MCF 10A (cell line): Measurements from ENCODE around the gene DENND11. TPM values are rescaled to one million over a fixed set of nuclear protein-coding genes. Genes with fewer than 3 reads are reported as not detected.

Source experiments
- BruUV-seq: library from RNA; stranded (reverse); fragments of 400-500 nt; replicated peaks from 2 replicates; lab custom pipeline; 2021; lab: Mats Ljungman, UMichigan
- CTCF ChIA-PET: fragments of 300-600 bp; sonication (Branson Sonifier 250); formaldehyde crosslinking; extraction: SDS; loops from one replicate; lab custom pipeline; 2021; ENCODE audit warnings: antibody characterized with exemption, inconsistent platforms; lab: Yijun Ruan, JAX
- POLR2A ChIA-PET: fragments of 300-600, 350-650 bp; sonication (Branson Sonifier 250); formaldehyde crosslinking; extraction: SDS; loops from one replicate; lab custom pipeline; 2020; ENCODE audit warnings: antibody characterized with exemption, inconsistent platforms; lab: Yijun Ruan, JAX
- DNase-seq: peaks from one replicate; pipeline ENCODE4 v3.0.0-alpha.2; 2018; ENCODE audit not compliant: unreplicated experiment
- H3K27ac Mint-ChIP-seq: one replicate; pipeline ENCODE4 v1.8.0; 2022; ENCODE audit warnings: mild to moderate bottlenecking, low read depth, mixed read lengths; ENCODE audit not compliant: unreplicated experiment
- H3K27me3 Mint-ChIP-seq: one replicate; pipeline ENCODE4 v1.8.0; 2022; ENCODE audit warnings: mixed read lengths; ENCODE audit not compliant: insufficient read depth, unreplicated experiment
- H3K36me3 Mint-ChIP-seq: one replicate; pipeline ENCODE4 v1.8.0; 2022; ENCODE audit warnings: mild to moderate bottlenecking, moderate library complexity, mixed read lengths; ENCODE audit not compliant: insufficient read depth, unreplicated experiment
- H3K4me1 Mint-ChIP-seq: one replicate; pipeline ENCODE4 v1.8.0; 2022; ENCODE audit warnings: mixed read lengths; ENCODE audit not compliant: insufficient read depth, unreplicated experiment
- H3K4me3 Mint-ChIP-seq: one replicate; pipeline ENCODE4 v1.8.0; 2022; ENCODE audit warnings: mild to moderate bottlenecking, moderate library complexity, mixed read lengths; ENCODE audit not compliant: unreplicated experiment
- H3K9me3 Mint-ChIP-seq: one replicate; pipeline ENCODE4 v1.8.0; 2022; ENCODE audit warnings: mixed read lengths; ENCODE audit not compliant: unreplicated experiment
- intact Hi-C: fragments of 100-400 bp; cut with micrococcal nuclease; formaldehyde crosslinking; loops from 2 replicates; pipeline ENCODE4 v1.14.1; 2022
- total RNA-seq: library from RNA; stranded (reverse); gene quantifications from 2 replicates; pipeline ENCODE4 v1.2.3, GENCODE V29; 2022
- TF ChIP-seq, protein P1 (sequence below): fragments of 200-600 bp; IDR thresholded peaks from one replicate; pipeline ENCODE4 v1.8.0; 2022; ENCODE audit warnings: antibody characterized with exemption, mild to moderate bottlenecking; ENCODE audit not compliant: unreplicated experiment

Gene DENND11
- total RNA-seq, 1 experiment from 2014 or later, result 8.4 TPM

DNA sequence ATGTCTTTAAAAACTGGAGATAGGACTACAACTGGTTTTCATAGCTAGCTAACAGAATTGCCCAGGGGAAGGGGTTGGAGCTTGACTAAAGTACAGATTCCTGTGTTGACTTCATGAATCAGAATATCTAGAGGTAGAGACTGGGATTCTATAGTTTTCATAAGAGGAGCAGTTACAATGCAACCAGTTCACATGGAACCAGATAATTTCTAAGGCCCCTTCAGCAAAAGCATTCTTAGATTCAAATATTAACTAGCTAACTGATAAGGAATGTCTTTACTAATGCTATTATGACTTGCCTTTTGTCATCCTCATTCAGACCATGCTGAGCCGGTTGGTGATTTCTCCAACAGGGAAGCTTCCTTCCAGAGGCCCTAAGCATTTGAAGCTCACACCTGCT lies 11.9 kb upstream of the DENND11 start:
- BruUV-seq, result no TSS peak
- no peaks in the 10 kb centered on the region for H3K4me1 Mint-ChIP-seq
- CTCF ChIA-PET, result interaction anchor here (0.7 to 1.9 kb wide), 3 partner anchors 9 to 70 kb away, joined by 3 to 4 read pairs (median 3); no protein-coding TSS in a partner anchor
- no peak overlapping the region for H3K27ac Mint-ChIP-seq
- no peaks in the 10 kb centered on the region for H3K9me3 Mint-ChIP-seq
- H3K36me3 Mint-ChIP-seq, result no peaks in the 10 kb centered on the region
- H3K4me3 Mint-ChIP-seq, result no peak overlapping the region
- no peaks in the 10 kb centered on the region for H3K27me3 Mint-ChIP-seq
- intact Hi-C loops, result no loop called here
- no peak for DNase-seq
- TF ChIP-seq, protein P1, sequence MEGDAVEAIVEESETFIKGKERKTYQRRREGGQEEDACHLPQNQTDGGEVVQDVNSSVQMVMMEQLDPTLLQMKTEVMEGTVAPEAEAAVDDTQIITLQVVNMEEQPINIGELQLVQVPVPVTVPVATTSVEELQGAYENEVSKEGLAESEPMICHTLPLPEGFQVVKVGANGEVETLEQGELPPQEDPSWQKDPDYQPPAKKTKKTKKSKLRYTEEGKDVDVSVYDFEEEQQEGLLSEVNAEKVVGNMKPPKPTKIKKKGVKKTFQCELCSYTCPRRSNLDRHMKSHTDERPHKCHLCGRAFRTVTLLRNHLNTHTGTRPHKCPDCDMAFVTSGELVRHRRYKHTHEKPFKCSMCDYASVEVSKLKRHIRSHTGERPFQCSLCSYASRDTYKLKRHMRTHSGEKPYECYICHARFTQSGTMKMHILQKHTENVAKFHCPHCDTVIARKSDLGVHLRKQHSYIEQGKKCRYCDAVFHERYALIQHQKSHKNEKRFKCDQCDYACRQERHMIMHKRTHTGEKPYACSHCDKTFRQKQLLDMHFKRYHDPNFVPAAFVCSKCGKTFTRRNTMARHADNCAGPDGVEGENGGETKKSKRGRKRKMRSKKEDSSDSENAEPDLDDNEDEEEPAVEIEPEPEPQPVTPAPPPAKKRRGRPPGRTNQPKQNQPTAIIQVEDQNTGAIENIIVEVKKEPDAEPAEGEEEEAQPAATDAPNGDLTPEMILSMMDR, result no peak
- POLR2A ChIA-PET, result interaction anchor here (0.8 kb wide), 1 partner anchor 11 kb away, joined by 3 read pairs; no protein-coding TSS in a partner anchor

DNA sequence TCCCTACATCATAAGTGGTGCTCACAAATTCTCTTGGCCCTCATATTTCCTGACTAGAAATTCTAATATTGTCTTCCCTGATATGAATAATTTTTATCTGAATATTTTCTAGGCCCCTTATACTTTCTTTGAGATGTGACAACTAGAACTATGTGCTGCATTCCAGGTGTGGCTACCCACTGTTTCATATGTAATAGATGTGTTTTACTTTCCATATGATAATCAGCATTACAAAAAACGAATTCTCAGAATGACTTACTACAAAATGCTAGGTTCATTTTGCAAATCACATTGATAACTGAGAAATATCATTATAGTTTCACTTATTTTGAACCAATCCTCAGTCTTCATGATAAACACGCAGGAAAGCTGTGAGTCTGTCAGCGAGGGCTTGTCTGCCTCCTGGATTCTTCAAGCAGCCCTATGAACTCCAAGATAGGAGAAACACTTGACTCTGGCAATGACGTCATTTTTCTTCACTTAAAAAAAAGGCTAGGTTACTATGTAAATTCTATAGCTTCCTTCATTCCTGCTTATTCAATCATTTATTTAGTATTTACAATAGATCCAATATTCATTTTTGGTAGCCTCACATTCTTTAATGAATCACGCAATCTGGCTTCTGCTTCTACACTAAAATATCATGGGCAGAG lies 10.8 kb upstream of the DENND11 start:
- Mint-ChIP-seq H3K9me3 (no peaks in the 10 kb centered on the region), H3K27me3 (no peaks in the 10 kb centered on the region), H3K4me3 (no peak overlapping the region), H3K36me3 (no peaks in the 10 kb centered on the region), H3K27ac (no peak overlapping the region), H3K4me1 (no peaks in the 10 kb centered on the region)
- TF ChIP-seq, protein P1, result no peak
- DNase-seq, result no peak
- ChIA-PET CTCF (interaction anchor here (1.9 kb wide), 1 partner anchor 10 kb away, joined by 4 read pairs; no protein-coding TSS in a partner anchor), POLR2A (no interaction called here)
- intact Hi-C loops, result no loop called here
- BruUV-seq, result no TSS peak

DNA sequence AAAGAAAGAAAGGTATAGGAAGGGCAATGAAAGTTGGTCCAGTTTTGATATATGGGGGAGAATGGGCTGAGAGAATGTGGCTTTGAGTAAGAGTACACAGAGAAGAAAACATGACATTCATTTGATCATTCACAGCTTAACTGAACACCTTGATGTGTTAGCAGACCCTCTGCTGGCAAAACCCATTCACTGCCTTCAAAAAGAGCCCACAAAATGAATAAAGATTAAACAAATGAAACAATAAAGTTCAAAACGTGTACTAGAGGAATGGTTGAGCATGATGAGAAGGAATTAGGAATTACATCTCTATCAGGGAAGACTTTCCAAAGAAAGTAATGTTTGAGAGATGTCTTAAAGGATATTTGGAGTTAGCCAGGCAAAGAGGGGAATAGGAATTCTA lies 8.3 kb upstream of the DENND11 start:
- H3K27ac Mint-ChIP-seq, result no peak overlapping the region
- ChIA-PET POLR2A (no interaction called here), CTCF (interaction anchor here (0.6 to 0.8 kb wide), 3 partner anchors 28 to 115 kb away, joined by 3 read pairs; partner anchors contain the start of gene SSBP1)
- TF ChIP-seq, protein P1, result no peak
- no peaks in the 10 kb centered on the region for H3K27me3 Mint-ChIP-seq
- H3K9me3 Mint-ChIP-seq, result no peaks in the 10 kb centered on the region
- no peaks in the 10 kb centered on the region for H3K4me1 Mint-ChIP-seq
- no peaks in the 10 kb centered on the region for H3K36me3 Mint-ChIP-seq
- H3K4me3 Mint-ChIP-seq, result no peak overlapping the region
- intact Hi-C loops, result no loop called here
- DNase-seq, result no peak
- no TSS peak for BruUV-seq

DNA sequence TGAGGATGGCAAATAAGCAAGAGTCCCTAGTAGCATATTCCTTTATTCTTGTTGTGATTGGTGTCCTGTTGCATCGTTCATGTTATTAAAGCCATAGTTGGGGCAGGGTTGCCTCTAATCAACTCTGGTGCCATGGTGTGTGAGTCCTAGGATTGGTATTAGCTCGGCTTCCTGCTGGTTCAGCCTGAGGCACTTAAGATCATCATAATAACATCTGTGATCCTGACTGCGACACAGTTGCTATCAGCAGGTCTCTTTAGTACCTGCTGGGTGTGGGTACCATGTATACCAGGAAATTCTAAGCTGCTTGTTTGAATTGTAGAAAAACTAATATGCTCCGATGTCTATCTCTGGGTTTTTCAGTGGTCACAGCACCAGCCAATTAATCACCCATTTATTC lies 7.8 kb upstream of the DENND11 start:
- no TSS peak for BruUV-seq
- Mint-ChIP-seq H3K27me3 (no peaks in the 10 kb centered on the region), H3K27ac (no peak overlapping the region), H3K4me1 (no peaks in the 10 kb centered on the region), H3K36me3 (no peaks in the 10 kb centered on the region), H3K9me3 (no peaks in the 10 kb centered on the region), H3K4me3 (no peak overlapping the region)
- ChIA-PET CTCF (interaction anchor here (0.6 to 2.7 kb wide), 3 partner anchors 29 to 115 kb away, joined by 3 to 10 read pairs (median 3); partner anchors contain the start of gene SSBP1), POLR2A (no interaction called here)
- intact Hi-C loops, result no loop called here
- no peak for DNase-seq
- TF ChIP-seq, protein P1, result no peak
